HUES48 (cell line): Measurements from ENCODE around the gene TNFRSF13B.
"Not testable (repeated sequence)": the region's sequence is repeated elsewhere in the genome, so short reads cannot be mapped to it uniquely, and the experiment has no call there.

Experiments used
- H3K27ac ChIP-seq: one replicate; pipeline ENCODE4 v1.7.0; 2013; ENCODE audit warnings: low read depth, low read length, inconsistent platforms
- H3K27me3 ChIP-seq: 2 replicates; pipeline ENCODE4 v1.6.1; 2013; ENCODE audit warnings: mild to moderate bottlenecking, low read length; ENCODE audit not compliant: control insufficient read depth, insufficient read depth
- H3K36me3 ChIP-seq: 2 replicates; pipeline ENCODE4 v1.6.1; 2013; ENCODE audit warnings: low read length; ENCODE audit not compliant: control insufficient read depth, insufficient read depth
- H3K4me1 ChIP-seq: 2 replicates; pipeline ENCODE4 v1.6.1; 2013; ENCODE audit warnings: mild to moderate bottlenecking, low read length; ENCODE audit not compliant: control insufficient read depth, insufficient read depth
- H3K4me3 ChIP-seq: 2 replicates; pipeline ENCODE4 v1.5.1; 2013; ENCODE audit warnings: mild to moderate bottlenecking, low read depth, low read length
- H3K9ac ChIP-seq: 2 replicates; pipeline ENCODE4 v1.6.1; 2013; ENCODE audit warnings: mild to moderate bottlenecking, low read depth, low read length, moderate library complexity
- H3K9me3 ChIP-seq: 2 replicates; pipeline ENCODE4 v1.6.1; 2013; ENCODE audit warnings: low read length; ENCODE audit not compliant: control insufficient read depth, insufficient read depth

TNFRSF13B gene

GRCh38 chr17:16969931-16970906 lies 1.7 kb downstream of the TNFRSF13B start:
- Histone ChIP-seq H3K4me1 (no peaks in the 10 kb centered on the region), H3K27ac (no peak overlapping the region), H3K9me3 (no peaks in the 10 kb centered on the region), H3K27me3 (no peaks in the 10 kb centered on the region), H3K9ac (no peak overlapping the region), H3K36me3 (no peaks in the 10 kb centered on the region), H3K4me3 (no peak overlapping the region)

- no peak overlapping the region for H3K27ac ChIP-seq
- H3K4me1 ChIP-seq: no peaks in the 10 kb centered on the region
- no peaks in the 10 kb centered on the region for H3K27me3 ChIP-seq
- no peak overlapping the region for H3K4me3 ChIP-seq
- no peaks in the 10 kb centered on the region for H3K9me3 ChIP-seq
- no peaks in the 10 kb centered on the region for H3K36me3 ChIP-seq
- no peak overlapping the region for H3K9ac ChIP-seq
Observed at GRCh38 chr17:16968786-16969185, 3.1 kb downstream of the TNFRSF13B start.

- Histone ChIP-seq H3K9ac (no peak overlapping the region), H3K4me3 (no peak overlapping the region), H3K27me3 (no peaks in the 10 kb centered on the region), H3K4me1 (no peaks in the 10 kb centered on the region), H3K36me3 (no peaks in the 10 kb centered on the region), H3K27ac (no peak overlapping the region), H3K9me3 (peaks cover 8% of the 10 kb centered on the region; the same call in 1 of the 2 replicates)
Observed at GRCh38 chr17:16962804-16963203, 9.1 kb downstream of the TNFRSF13B start.

- Histone ChIP-seq H3K27me3 (no peaks in the 10 kb centered on the region), H3K4me3 (no peak overlapping the region), H3K9ac (no peak overlapping the region), H3K9me3 (peaks cover 8% of the 10 kb centered on the region; the same call in 1 of the 2 replicates), H3K4me1 (no peaks in the 10 kb centered on the region), H3K27ac (no peak overlapping the region), H3K36me3 (no peaks in the 10 kb centered on the region)
Observed at GRCh38 chr17:16961792-16962191, 10.1 kb downstream of the TNFRSF13B start.

- not testable (repeated sequence) for H3K27me3 ChIP-seq, H3K4me1 ChIP-seq, H3K9me3 ChIP-seq, H3K36me3 ChIP-seq, H3K27ac ChIP-seq, H3K4me3 ChIP-seq, H3K9ac ChIP-seq
Observed at GRCh38 chr17:16961022-16961421, 10.9 kb downstream of the TNFRSF13B start.

GRCh38 chr17:16955011-16955410 lies 16.9 kb downstream of the TNFRSF13B start:
- H3K4me3 ChIP-seq, H3K9ac ChIP-seq, H3K4me1 ChIP-seq, H3K27ac ChIP-seq, H3K27me3 ChIP-seq, H3K9me3 ChIP-seq, H3K36me3 ChIP-seq: not testable (repeated sequence)

- no peaks in the 10 kb centered on the region for H3K36me3 ChIP-seq
- H3K4me1 ChIP-seq: no peaks in the 10 kb centered on the region
- no peaks in the 10 kb centered on the region for H3K27me3 ChIP-seq
- no peak overlapping the region for H3K9ac ChIP-seq
- no peaks in the 10 kb centered on the region; the same call in 1 of the 2 replicates for H3K9me3 ChIP-seq
- H3K4me3 ChIP-seq: no peak overlapping the region
- H3K27ac ChIP-seq: no peak overlapping the region
Observed at GRCh38 chr17:16954521-16954920, 17.4 kb downstream of the TNFRSF13B start.

- Histone ChIP-seq H3K36me3 (no peaks in the 10 kb centered on the region), H3K27ac (no peak overlapping the region)
Observed at GRCh38 chr17:16953841-16954240, 18.1 kb downstream of the TNFRSF13B start.

GRCh38 chr17:16953347-16953746 lies 18.6 kb downstream of the TNFRSF13B start:
- Histone ChIP-seq H3K9ac (no peak overlapping the region), H3K9me3 (peaks cover 9% of the 10 kb centered on the region; the same call in 1 of the 2 replicates), H3K4me3 (no peak overlapping the region), H3K4me1 (no peaks in the 10 kb centered on the region), H3K36me3 (no peaks in the 10 kb centered on the region), H3K27me3 (no peaks in the 10 kb centered on the region), H3K27ac (no peak overlapping the region)

More at GRCh38 chr17:16953841-16954240, 18.1 kb downstream of the TNFRSF13B start:
- no peak overlapping the region for H3K9ac ChIP-seq
- no peak overlapping the region for H3K4me3 ChIP-seq
- no peaks in the 10 kb centered on the region for H3K27me3 ChIP-seq
- H3K4me1 ChIP-seq: no peaks in the 10 kb centered on the region
- H3K9me3 ChIP-seq: peaks cover 4% of the 10 kb centered on the region; the same call in 1 of the 2 replicates

GRCh38 chr17:16952401-16952800 lies 19.5 kb downstream of the TNFRSF13B start:
- Histone ChIP-seq H3K9me3 (peaks cover 9% of the 10 kb centered on the region; the same call in 1 of the 2 replicates), H3K4me1 (no peaks in the 10 kb centered on the region), H3K27me3 (no peaks in the 10 kb centered on the region), H3K9ac (no peak overlapping the region), H3K27ac (no peak overlapping the region), H3K36me3 (no peaks in the 10 kb centered on the region), H3K4me3 (no peak overlapping the region)

GRCh38 chr17:16950488-16950887 lies 21.4 kb downstream of the TNFRSF13B start:
- Histone ChIP-seq H3K27me3 (no peaks in the 10 kb centered on the region), H3K9ac (no peak overlapping the region), H3K4me1 (peaks cover 4% of the 10 kb centered on the region; the same call in 1 of the 2 replicates), H3K27ac (no peak overlapping the region), H3K9me3 (peaks cover 9% of the 10 kb centered on the region; the same call in 1 of the 2 replicates), H3K4me3 (no peak overlapping the region), H3K36me3 (no peaks in the 10 kb centered on the region)
